ENCODE results near the gene CNOT9.

Gene CNOT9

DNA sequence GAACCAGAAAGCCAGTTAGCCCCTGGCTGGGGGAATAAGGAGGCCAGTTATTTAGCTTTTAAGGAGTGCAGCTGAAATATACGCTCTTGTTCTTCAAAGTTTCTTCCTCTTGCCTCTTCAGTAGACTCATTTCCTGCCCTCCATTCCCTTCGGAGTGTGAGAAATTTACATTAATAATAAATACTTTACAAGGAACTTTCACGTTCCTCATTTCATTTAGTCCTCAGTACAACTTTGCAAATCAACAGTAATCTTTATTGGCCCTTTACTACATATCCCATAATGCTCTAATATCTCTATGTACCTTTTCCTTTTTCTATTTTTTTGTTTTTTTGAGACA is 54.7 kb downstream of the CNOT9 start:
- no peak overlapping the region for H3K4me3 ChIP-seq (ENCODE audit: control insufficient read depth, low read depth, low read length)
- TF ChIP-seq, protein P1, sequence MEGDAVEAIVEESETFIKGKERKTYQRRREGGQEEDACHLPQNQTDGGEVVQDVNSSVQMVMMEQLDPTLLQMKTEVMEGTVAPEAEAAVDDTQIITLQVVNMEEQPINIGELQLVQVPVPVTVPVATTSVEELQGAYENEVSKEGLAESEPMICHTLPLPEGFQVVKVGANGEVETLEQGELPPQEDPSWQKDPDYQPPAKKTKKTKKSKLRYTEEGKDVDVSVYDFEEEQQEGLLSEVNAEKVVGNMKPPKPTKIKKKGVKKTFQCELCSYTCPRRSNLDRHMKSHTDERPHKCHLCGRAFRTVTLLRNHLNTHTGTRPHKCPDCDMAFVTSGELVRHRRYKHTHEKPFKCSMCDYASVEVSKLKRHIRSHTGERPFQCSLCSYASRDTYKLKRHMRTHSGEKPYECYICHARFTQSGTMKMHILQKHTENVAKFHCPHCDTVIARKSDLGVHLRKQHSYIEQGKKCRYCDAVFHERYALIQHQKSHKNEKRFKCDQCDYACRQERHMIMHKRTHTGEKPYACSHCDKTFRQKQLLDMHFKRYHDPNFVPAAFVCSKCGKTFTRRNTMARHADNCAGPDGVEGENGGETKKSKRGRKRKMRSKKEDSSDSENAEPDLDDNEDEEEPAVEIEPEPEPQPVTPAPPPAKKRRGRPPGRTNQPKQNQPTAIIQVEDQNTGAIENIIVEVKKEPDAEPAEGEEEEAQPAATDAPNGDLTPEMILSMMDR (IDR thresholded peaks at IDR 0.05; ENCODE audit: control insufficient read depth, insufficient read depth, low read depth, low read length, missing control alignments): no peak
- no peak for DNase-seq (ENCODE audit: low read depth)

DNA sequence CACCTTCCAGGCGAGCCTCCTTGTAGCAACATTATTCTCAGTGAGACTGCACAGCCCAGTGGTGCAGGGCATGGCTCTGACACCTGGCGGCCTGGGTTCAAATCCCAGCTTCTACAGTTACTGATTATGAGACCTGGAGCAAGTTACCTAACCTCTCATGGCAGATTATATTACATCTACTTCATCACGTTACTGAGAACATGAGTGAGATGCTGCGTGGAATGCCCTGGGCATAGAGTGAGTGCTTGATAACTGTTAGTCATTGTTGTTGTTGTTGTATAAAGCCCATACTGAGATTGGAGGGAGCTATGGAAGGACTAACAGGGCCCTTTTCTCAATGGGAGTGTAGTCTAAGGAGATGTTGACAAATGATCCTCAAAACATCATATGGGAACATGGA is 57.7 kb downstream of the CNOT9 start:
- TF ChIP-seq, protein P1 (IDR thresholded peaks at IDR 0.05; ENCODE audit: control insufficient read depth, insufficient read depth, low read depth, low read length, missing control alignments): no peak
- H3K4me3 ChIP-seq (ENCODE audit: control insufficient read depth, low read depth, low read length): no peak overlapping the region
- DNase-seq (ENCODE audit: low read depth): no peak

DNA sequence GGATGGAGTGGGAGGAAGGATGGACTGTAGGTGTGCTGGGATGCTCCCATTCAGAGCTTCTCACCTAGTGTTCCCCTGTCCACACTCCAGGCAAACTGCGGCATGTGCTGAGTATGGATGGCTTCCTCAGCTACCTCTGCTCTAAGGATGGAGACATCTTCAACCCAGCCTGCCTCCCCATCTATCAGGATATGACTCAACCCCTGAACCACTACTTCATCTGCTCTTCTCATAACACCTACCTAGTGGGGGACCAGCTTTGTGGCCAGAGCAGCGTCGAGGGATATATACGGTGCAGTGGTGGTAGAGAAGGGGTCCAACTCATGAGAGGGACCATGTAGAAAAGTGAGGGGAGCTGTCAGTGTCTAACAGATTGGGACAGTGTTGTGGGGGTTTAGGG is 59.3 kb downstream of the CNOT9 start:
- no peak for DNase-seq (ENCODE audit: low read depth)
- H3K4me3 ChIP-seq (ENCODE audit: control insufficient read depth, low read depth, low read length): no peak overlapping the region
- TF ChIP-seq, protein P1 (IDR thresholded peaks at IDR 0.05; ENCODE audit: control insufficient read depth, insufficient read depth, low read depth, low read length, missing control alignments): no peak

DNA sequence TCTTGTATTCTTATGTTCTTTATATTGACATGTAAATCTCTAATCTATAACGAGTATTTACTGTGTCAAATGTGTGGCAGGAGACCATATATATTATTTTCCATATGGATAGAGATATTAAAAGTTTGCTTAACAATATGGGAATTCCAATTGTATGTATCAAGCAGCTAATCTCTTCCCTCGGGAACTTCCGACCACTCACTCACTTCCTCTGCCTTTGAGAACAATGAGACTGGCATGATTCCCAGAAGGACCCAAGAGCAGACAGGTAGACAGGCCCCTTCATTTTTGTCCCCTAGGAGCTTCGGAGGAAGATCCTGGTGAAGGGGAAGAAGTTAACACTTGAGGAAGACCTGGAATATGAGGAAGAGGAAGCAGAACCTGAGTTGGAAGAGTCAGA is 63.2 kb downstream of the CNOT9 start:
- no peak overlapping the region for H3K4me3 ChIP-seq (ENCODE audit: control insufficient read depth, low read depth, low read length)
- TF ChIP-seq, protein P1 (IDR thresholded peaks at IDR 0.05; ENCODE audit: control insufficient read depth, insufficient read depth, low read depth, low read length, missing control alignments): no peak
- no peak for DNase-seq (ENCODE audit: low read depth)

DNA sequence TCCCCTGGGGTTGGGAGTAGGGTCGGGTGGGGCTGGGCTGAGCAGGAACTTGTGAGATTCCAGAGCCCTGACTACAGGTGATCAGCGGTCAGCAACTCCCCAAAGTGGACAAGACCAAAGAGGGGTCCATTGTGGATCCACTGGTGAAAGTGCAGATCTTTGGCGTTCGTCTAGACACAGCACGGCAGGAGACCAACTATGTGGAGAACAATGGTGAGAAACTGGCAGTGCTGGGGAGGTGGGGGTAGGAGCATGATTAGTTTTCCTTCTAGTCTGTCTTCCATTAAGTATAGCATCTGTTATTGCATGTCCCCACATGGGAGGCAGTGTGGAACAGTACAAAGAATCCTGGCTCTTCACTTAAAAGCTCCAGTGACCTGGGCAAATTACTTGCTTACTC is 67.1 kb downstream of the CNOT9 start:
- no peak for DNase-seq (ENCODE audit: low read depth)
- TF ChIP-seq, protein P1 (IDR thresholded peaks at IDR 0.05; ENCODE audit: control insufficient read depth, insufficient read depth, low read depth, low read length, missing control alignments): no peak
- H3K4me3 ChIP-seq (ENCODE audit: control insufficient read depth, low read depth, low read length): no peak overlapping the region

DNA sequence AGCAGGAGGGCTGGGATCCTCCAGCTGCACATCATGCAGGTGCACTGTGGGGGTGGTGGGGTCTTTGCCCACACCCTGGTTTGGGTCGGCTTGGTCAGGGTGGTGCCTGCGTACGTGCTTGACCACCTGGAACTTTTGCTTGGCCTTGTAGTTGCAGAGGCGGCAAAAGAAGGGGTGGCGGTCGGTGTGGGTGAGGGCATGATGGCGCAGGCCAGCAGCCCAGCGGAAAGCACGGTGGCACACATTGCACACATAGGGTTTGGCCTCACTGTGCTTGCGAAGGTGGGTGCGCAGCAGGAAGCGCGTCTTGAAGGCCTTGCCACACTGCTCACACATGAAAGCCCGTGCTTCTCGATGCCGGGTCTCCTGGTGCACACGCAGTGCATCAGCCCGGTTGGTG is 69.7 kb downstream of the CNOT9 start:
- DNase-seq (ENCODE audit: low read depth): no peak
- H3K4me3 ChIP-seq (ENCODE audit: control insufficient read depth, low read depth, low read length): no peak overlapping the region
- TF ChIP-seq, protein P1 (IDR thresholded peaks at IDR 0.05; ENCODE audit: control insufficient read depth, insufficient read depth, low read depth, low read length, missing control alignments): no peak

DNA sequence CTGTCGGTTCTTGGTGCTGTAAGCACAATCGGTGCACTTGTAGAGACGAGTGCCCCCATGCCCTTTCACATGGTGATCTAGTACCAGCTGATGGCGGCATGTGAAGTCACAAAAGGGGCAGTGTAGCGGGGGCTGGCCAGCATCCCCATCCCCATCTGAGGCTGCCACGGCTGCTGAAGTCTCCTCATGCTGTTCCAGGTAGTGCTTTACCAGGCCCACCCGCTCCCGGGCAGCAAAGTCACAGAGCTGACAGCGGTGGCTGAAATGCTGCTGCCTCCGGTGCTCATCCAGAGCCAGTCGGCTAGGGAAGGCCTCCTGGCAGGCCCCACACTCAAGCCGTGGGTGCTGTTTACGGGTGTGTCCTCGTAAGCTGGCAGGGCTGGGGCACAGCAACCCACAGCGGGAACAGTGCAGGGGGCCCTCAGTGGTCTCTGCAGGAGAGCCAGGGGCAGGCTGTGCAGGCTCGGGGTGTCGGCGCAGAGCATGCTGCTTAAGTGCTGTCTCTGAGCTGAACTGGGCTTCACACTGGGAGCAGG is 73.5 kb downstream of the CNOT9 start:
- TF ChIP-seq, protein P1 (IDR thresholded peaks at IDR 0.05; ENCODE audit: control insufficient read depth, insufficient read depth, low read depth, low read length, missing control alignments): no peak

More for the DNA sequence above, 73.5 kb downstream of the CNOT9 start:
- H3K4me3 ChIP-seq (ENCODE audit: control insufficient read depth, low read depth, low read length): no peak overlapping the region
- no peak for DNase-seq (ENCODE audit: low read depth)

Data from AG09309 (cell line).